A673 (cell line): Measurements from ENCODE around the gene HOXD9.

Experiments used
- CTCF ChIP-seq: fragments of 300-800, 200-600 bp; sonication (generic); conservative IDR thresholded peaks from 2 replicates; pipeline ENCODE4 v1.5.1; 2017; ENCODE audit warnings: low read depth, mild to moderate bottlenecking, antibody characterized with exemption, low read length, moderate library complexity, mixed read lengths
- EZH2 ChIP-seq: fragments of 200-600 bp; sonication (generic); IDR thresholded peaks from 2 replicates; pipeline ENCODE4 v1.6.1; 2017; ENCODE audit warnings: borderline replicate concordance, low read depth, mild to moderate bottlenecking, mixed read lengths, antibody characterized with exemption, low read length; ENCODE audit not compliant: poor library complexity, severe bottlenecking

DNA sequence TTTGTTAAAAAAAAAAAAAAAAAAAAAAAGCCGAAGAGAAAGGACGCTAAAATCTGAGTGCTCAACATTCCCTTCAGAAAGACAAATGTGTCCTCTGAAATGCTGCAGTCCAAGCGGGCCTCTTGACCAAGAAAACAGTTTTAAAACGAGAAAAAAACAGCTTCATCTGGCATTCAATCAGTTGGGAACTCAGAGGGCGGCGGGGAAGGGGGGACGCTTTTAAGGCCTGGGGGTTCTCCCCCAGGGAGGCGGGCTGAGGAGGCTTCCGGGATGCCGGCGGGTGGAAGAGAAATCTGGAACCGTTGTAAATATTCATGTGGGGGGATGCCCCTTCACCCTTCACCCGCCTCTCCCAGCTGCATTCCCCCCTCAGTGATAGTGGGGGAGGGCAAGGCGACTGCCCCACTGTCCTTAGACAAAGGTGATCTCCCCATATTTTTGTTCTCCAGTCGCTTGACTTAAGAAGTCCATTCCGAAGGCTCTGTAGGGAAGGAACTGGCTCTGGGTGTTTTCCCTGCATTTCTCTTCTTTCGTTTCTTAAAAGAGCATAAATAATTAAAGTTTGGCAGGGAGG lies 18.7 kb upstream of the HOXD9 start:
- TF ChIP-seq CTCF (no peak), EZH2 (no peak)
